ENCODE data around the gene C10orf90.

Gene C10orf90

GRCh38 chr10:126667568-126667967 lies 2.9 kb downstream of the C10orf90 start:
- DNase-seq (ENCODE audit: low read depth) = no peak
- no peak for TF ChIP-seq MYC (IDR thresholded peaks at IDR 0.05; ENCODE audit: low read depth, low read length)
- TF ChIP-seq MAX (IDR thresholded peaks at IDR 0.05; ENCODE audit: low read depth, low read length) = no peak
- no peak for TF ChIP-seq POLR2A (IDR thresholded peaks at IDR 0.05; ENCODE audit: extremely low read depth, insufficient read length)
- no peak for TF ChIP-seq CTCF (IDR thresholded peaks at IDR 0.05; ENCODE audit: low read depth, low read length)
- H3K4me3 ChIP-seq (ENCODE audit: low read depth, low read length) = no peak overlapping the region

GRCh38 chr10:126665207-126665606 lies 5.3 kb downstream of the C10orf90 start:
- TF ChIP-seq MYC (IDR thresholded peaks at IDR 0.05; ENCODE audit: low read depth, low read length) (no peak), MAX (IDR thresholded peaks at IDR 0.05; ENCODE audit: low read depth, low read length) (no peak), CTCF (IDR thresholded peaks at IDR 0.05; ENCODE audit: low read depth, low read length) (no peak), POLR2A (IDR thresholded peaks at IDR 0.05; ENCODE audit: extremely low read depth, insufficient read length) (no peak)
- no peak for DNase-seq (ENCODE audit: low read depth)
- H3K4me3 ChIP-seq (ENCODE audit: low read depth, low read length) = no peak overlapping the region

GRCh38 chr10:126663880-126664279 lies 6.6 kb downstream of the C10orf90 start:
- TF ChIP-seq CTCF (IDR thresholded peaks at IDR 0.05; ENCODE audit: low read depth, low read length) (no peak), MYC (IDR thresholded peaks at IDR 0.05; ENCODE audit: low read depth, low read length) (no peak), POLR2A (IDR thresholded peaks at IDR 0.05; ENCODE audit: extremely low read depth, insufficient read length) (no peak), MAX (IDR thresholded peaks at IDR 0.05; ENCODE audit: low read depth, low read length) (no peak)
- peak; percentile 22 for DNase-seq (ENCODE audit: low read depth)
- no peak overlapping the region for H3K4me3 ChIP-seq (ENCODE audit: low read depth, low read length)

- peak; percentile 50; the same call in 1 of the 2 replicates for TF ChIP-seq MYC (IDR thresholded peaks at IDR 0.05; ENCODE audit: low read depth, low read length)
- TF ChIP-seq MAX (IDR thresholded peaks at IDR 0.05; ENCODE audit: low read depth, low read length) = peak; percentile 54
- TF ChIP-seq CTCF (IDR thresholded peaks at IDR 0.05; ENCODE audit: low read depth, low read length) = no peak
- DNase-seq (ENCODE audit: low read depth) = peak; percentile 76
- H3K4me3 ChIP-seq (ENCODE audit: low read depth, low read length) = no peak overlapping the region
Observed at GRCh38 chr10:126663328-126663727, 7.2 kb downstream of the C10orf90 start.

GRCh38 chr10:126661841-126662515 lies 8.5 kb downstream of the C10orf90 start:
- TF ChIP-seq POLR2A (IDR thresholded peaks at IDR 0.05; ENCODE audit: extremely low read depth, insufficient read length) = no peak
- no peak for TF ChIP-seq CTCF (IDR thresholded peaks at IDR 0.05; ENCODE audit: low read depth, low read length)
- TF ChIP-seq MYC (IDR thresholded peaks at IDR 0.05; ENCODE audit: low read depth, low read length) = no peak
- no peak for TF ChIP-seq MAX (IDR thresholded peaks at IDR 0.05; ENCODE audit: low read depth, low read length)
- H3K4me3 ChIP-seq (ENCODE audit: low read depth, low read length) = no peak overlapping the region
- DNase-seq (ENCODE audit: low read depth) = no peak
